HepG2 (cell line): ENCODE data around the gene LMOD3.

Source experiments
- ATF3 ChIP-seq: sonication (generic); formaldehyde crosslinking; IDR thresholded peaks from 2 replicates; pipeline ENCODE4 v1.4.0; 2020; ENCODE audit warnings: missing genetic modification reagents
- BHLHE40 ChIP-seq: IDR thresholded peaks from 2 replicates; pipeline ENCODE4 v1.6.1; 2011; ENCODE audit warnings: low read length, improper control_type of control experiment
- CSRNP1 ChIP-seq: sonication (generic); formaldehyde crosslinking; IDR thresholded peaks from 2 replicates; pipeline ENCODE4 v1.8.1; 2023; ENCODE audit warnings: mild to moderate bottlenecking, missing genetic modification reagents
- CTCF ChIP-seq: sonication (generic); formaldehyde crosslinking; IDR thresholded peaks from 2 replicates; pipeline ENCODE4 v1.5.0; 2020; ENCODE audit warnings: mild to moderate bottlenecking, missing genetic modification reagents, moderate library complexity
- ESRRA ChIP-seq: sonication (generic); formaldehyde crosslinking; IDR thresholded peaks from 2 replicates; pipeline ENCODE4 v1.5.1; 2020; ENCODE audit warnings: mild to moderate bottlenecking, low read depth, missing genetic modification reagents
- FOXK2 ChIP-seq: fragments of 450-650 bp; IDR thresholded peaks from 2 replicates; pipeline ENCODE4 v1.6.1; 2016
- NKX3-1 ChIP-seq: sonication (generic); formaldehyde crosslinking; IDR thresholded peaks from 2 replicates; pipeline ENCODE4 v1.5.0; 2020; ENCODE audit warnings: missing genetic modification reagents
- SMARCC2 ChIP-seq: fragments of 450-650 bp; IDR thresholded peaks from 2 replicates; pipeline ENCODE4 v1.6.1; 2017; ENCODE audit warnings: antibody characterized with exemption, mild to moderate bottlenecking
- SMC3 ChIP-seq: IDR thresholded peaks from 2 replicates; pipeline ENCODE4 v1.6.1; 2011; ENCODE audit warnings: low read length, improper control_type of control experiment
- ZBTB7A ChIP-seq: sonication (generic); formaldehyde crosslinking; IDR thresholded peaks from 2 replicates; pipeline ENCODE4 v1.8.0; 2022; ENCODE audit warnings: mild to moderate bottlenecking, missing genetic modification reagents
- ZNF670 ChIP-seq: sonication (generic); formaldehyde crosslinking; IDR thresholded peaks from 2 replicates; pipeline ENCODE4 v1.8.0; 2022; ENCODE audit warnings: mild to moderate bottlenecking, missing genetic modification reagents, borderline replicate concordance
- ZNF746 ChIP-seq: sonication (generic); formaldehyde crosslinking; IDR thresholded peaks from 2 replicates; pipeline ENCODE4 v1.8.0; 2022; ENCODE audit warnings: mild to moderate bottlenecking, missing genetic modification reagents
- TF ChIP-seq, protein P1 (sequence below): sonication (generic); formaldehyde crosslinking; IDR thresholded peaks from 2 replicates; pipeline ENCODE4 v1.5.1; 2020; ENCODE audit warnings: missing genetic modification reagents, mild to moderate bottlenecking, borderline replicate concordance
- TF ChIP-seq, protein P2 (sequence below): sonication (generic); formaldehyde crosslinking; conservative IDR thresholded peaks from 2 replicates; pipeline ENCODE4 v1.8.1; 2023; ENCODE audit warnings: missing genetic modification reagents

GRCh38 chr3:69142797-69143454, 20.5 kb upstream of the LMOD3 start:
- TF ChIP-seq ESRRA (no peak), SMC3 (no peak), FOXK2 (no peak), CSRNP1 (no peak), CTCF (CRISPR knock-in tag) (no peak), ATF3 (CRISPR knock-in tag) (no peak), ZNF746 (CRISPR knock-in tag) (no peak), SMARCC2 (no peak), BHLHE40 (no peak), NKX3-1 (no peak), ZBTB7A (no peak), ZNF670 (CRISPR knock-in tag) (no peak)
- TF ChIP-seq, protein P1, sequence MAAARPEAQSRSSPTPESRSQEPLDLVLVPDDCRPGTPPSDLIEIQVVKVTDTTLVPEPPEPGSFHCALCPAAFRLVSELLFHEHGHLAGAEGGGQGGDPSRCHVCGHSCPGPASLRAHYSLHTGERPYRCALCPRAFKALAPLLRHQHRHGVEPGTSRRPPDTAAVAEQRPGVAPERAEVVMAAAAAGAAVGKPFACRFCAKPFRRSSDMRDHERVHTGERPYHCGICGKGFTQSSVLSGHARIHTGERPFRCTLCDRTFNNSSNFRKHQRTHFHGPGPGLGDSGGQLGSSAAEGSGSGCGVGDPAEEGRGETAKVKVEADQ, result no peak
- TF ChIP-seq, protein P2, sequence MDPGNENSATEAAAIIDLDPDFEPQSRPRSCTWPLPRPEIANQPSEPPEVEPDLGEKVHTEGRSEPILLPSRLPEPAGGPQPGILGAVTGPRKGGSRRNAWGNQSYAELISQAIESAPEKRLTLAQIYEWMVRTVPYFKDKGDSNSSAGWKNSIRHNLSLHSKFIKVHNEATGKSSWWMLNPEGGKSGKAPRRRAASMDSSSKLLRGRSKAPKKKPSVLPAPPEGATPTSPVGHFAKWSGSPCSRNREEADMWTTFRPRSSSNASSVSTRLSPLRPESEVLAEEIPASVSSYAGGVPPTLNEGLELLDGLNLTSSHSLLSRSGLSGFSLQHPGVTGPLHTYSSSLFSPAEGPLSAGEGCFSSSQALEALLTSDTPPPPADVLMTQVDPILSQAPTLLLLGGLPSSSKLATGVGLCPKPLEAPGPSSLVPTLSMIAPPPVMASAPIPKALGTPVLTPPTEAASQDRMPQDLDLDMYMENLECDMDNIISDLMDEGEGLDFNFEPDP (CRISPR knock-in tag), result no peak
